GM12878 (cell line): ENCODE results near the gene NUDCD2.

ENCODE experiments used
- ETV6 ChIP-seq, 2 experiments: fragments of 450-650 bp in 1 of 2; IDR thresholded peaks in 1 of 2; conservative IDR thresholded peaks in 1 of 2; 2 replicates each; pipeline ENCODE4 v1.6.1; 2014; ENCODE audit warnings: antibody characterized with exemption in 1 of 2, borderline replicate concordance in 1 of 2, low read depth in 1 of 2, mild to moderate bottlenecking in 1 of 2, moderate library complexity in 1 of 2
- NFYB ChIP-seq: IDR thresholded peaks from 2 replicates; pipeline ENCODE4 v1.6.1; 2011; ENCODE audit warnings: low read depth, mild to moderate bottlenecking, low read length, improper control_type of control experiment, moderate library complexity; ENCODE audit not compliant: insufficient read depth
- POLR2A ChIP-seq: IDR thresholded peaks from 2 replicates; pipeline ENCODE4 v1.6.1; 2011; ENCODE audit warnings: low read depth, mild to moderate bottlenecking, low read length
- SREBF2 ChIP-seq: IDR thresholded peaks from 2 replicates; pipeline ENCODE4 v1.6.1; 2012; ENCODE audit warnings: mild to moderate bottlenecking, low read length
- TAF1 ChIP-seq: IDR thresholded peaks from 2 replicates; pipeline ENCODE4 v1.6.1; 2011; ENCODE audit warnings: mild to moderate bottlenecking, low read depth, low read length, borderline replicate concordance
- ZNF274 ChIP-seq: IDR thresholded peaks from one replicate; pipeline ENCODE4 v1.8.0; 2011; ENCODE audit not compliant: insufficient read length, insufficient read depth
- TF ChIP-seq, protein P1 (sequence below), 3 experiments: IDR thresholded peaks in 2 of 3; conservative IDR thresholded peaks in 1 of 3; 2 replicates each; pipeline ENCODE4 v1.5.1; 2011; ENCODE audit warnings: low read depth in 3 of 3, low read length in 3 of 3, mild to moderate bottlenecking in 3 of 3, control low read depth in 2 of 3, moderate library complexity in 2 of 3, inconsistent platforms in 1 of 3, mixed read lengths in 1 of 3; ENCODE audit not compliant: control insufficient read depth in 2 of 3, insufficient read depth in 1 of 3; ENCODE audit errors: extremely low read depth in 1 of 3
- TF ChIP-seq, protein P2 (sequence below): IDR thresholded peaks from 2 replicates; pipeline ENCODE4 v1.6.1; 2012; ENCODE audit warnings: low read depth, low read length, improper control_type of control experiment

DNA sequence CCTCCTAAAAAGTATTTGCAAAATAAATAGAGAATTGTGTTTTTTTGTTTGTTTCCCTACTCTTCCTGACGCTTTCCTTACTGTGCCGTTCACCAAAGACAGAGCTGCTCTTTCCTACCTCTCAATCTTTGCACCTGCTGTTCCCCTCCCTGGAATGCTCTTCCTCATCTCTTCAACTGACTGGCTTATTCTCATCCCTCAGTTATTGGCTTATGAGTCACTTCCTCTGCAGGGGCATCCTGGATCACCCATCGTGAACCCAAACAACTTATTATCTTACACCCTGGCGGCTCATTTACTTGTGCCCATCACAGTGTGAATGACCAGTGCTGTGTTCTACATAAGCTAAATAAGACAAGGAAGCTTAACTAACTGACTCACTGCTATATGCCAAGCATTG, 58.6 kb downstream of the NUDCD2 start:
- TF ChIP-seq ZNF274 = no peak
- no peak for TF ChIP-seq ETV6 (conservative IDR thresholded peaks at IDR 0.05 in 1 of 2, IDR thresholded peaks at IDR 0.05 in 1 of 2; ENCODE audit: borderline replicate concordance in 1 of 2, low read depth in 1 of 2)
- TF ChIP-seq SREBF2 = no peak
- no peak for TF ChIP-seq TAF1
- TF ChIP-seq, protein P1, sequence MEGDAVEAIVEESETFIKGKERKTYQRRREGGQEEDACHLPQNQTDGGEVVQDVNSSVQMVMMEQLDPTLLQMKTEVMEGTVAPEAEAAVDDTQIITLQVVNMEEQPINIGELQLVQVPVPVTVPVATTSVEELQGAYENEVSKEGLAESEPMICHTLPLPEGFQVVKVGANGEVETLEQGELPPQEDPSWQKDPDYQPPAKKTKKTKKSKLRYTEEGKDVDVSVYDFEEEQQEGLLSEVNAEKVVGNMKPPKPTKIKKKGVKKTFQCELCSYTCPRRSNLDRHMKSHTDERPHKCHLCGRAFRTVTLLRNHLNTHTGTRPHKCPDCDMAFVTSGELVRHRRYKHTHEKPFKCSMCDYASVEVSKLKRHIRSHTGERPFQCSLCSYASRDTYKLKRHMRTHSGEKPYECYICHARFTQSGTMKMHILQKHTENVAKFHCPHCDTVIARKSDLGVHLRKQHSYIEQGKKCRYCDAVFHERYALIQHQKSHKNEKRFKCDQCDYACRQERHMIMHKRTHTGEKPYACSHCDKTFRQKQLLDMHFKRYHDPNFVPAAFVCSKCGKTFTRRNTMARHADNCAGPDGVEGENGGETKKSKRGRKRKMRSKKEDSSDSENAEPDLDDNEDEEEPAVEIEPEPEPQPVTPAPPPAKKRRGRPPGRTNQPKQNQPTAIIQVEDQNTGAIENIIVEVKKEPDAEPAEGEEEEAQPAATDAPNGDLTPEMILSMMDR (IDR thresholded peaks at IDR 0.05 in 2 of 3, conservative IDR thresholded peaks at IDR 0.05 in 1 of 3; ENCODE audit: control insufficient read depth in 2 of 3, extremely low read depth in 1 of 3, insufficient read depth in 1 of 3, low read depth in 3 of 3, low read length in 3 of 3) = no peak
- no peak for TF ChIP-seq POLR2A
- TF ChIP-seq, protein P2, sequence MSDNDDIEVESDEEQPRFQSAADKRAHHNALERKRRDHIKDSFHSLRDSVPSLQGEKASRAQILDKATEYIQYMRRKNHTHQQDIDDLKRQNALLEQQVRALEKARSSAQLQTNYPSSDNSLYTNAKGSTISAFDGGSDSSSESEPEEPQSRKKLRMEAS = no peak
- no peak for TF ChIP-seq NFYB
